ENCODE results near the gene INF2.

The INF2 gene

GRCh38 chr14:104689109-104689880, at the start of gene INF2:
INF2 (plus strand) TSS chr14:104689618; CDS start chr14:104701366, 11,748 bp downstream.
- H3K27me3 Mint-ChIP-seq: no peaks in the 10 kb centered on the region
- H3K4me1 Mint-ChIP-seq: peaks cover 42% of the 10 kb centered on the region
- ATAC-seq (ENCODE audit: low read depth): peak; percentile 79
- H3K9me3 Mint-ChIP-seq: no peaks in the 10 kb centered on the region
- peak within 1 kb of the TSS; percentile 82 for H3K4me3 Mint-ChIP-seq
- DNase-seq (ENCODE audit: low spot score in 2 of 2): peak; percentile 53 to 61
- peak within 1 kb of the TSS; percentile 90 for H3K27ac Mint-ChIP-seq
- H3K36me3 Mint-ChIP-seq: no peaks in the 10 kb centered on the region

DNA sequence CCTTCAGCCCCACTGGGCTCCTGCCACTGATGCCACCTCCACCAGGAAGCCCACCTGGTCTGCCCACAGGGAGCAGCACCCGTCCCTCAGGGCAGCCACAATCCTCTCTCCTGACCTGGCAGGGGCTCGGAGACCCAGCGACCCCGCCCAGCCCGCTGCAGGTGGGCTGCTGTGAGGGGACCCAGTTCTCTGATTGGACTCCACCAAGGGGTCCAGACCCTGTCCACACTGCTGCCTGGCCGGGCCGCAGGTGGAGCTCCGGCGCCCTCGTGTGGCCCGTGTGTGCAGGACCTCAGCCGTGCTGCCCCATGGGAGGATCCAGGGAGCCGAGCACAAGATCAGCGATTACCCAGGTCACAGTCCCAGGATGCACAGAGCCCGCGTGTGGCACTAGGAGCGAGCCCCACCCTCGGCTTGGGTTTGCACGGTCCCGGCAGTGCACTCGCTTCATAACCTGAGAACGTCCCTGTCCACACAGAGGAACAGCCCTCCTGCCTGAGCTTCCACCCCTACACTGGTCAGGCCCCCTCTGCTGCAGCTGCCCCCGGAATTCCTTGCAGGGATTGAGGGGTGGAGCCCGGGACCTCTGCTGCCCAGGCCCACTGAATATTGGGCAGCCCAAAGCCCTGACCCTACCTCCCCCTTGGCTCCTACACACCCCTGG, 49.4 kb upstream of the INF2 start:
- Mint-ChIP-seq H3K9me3 (no peaks in the 10 kb centered on the region), H3K4me3 (no peak overlapping the region), H3K27me3 (peaks cover 4% of the 10 kb centered on the region), H3K36me3 (peaks cover 1% of the 10 kb centered on the region), H3K4me1 (peaks cover 5% of the 10 kb centered on the region), H3K27ac (no peak overlapping the region)
- peak; percentile 56 to 71 for DNase-seq (ENCODE audit: low spot score in 2 of 2)
- peak; percentile 93 for ATAC-seq (ENCODE audit: low read depth)

- H3K27ac Mint-ChIP-seq: no peak overlapping the region
- no peak overlapping the region for H3K4me3 Mint-ChIP-seq
Observed at GRCh38 chr14:104640681-104641080, 48.7 kb upstream of the INF2 start.

DNA sequence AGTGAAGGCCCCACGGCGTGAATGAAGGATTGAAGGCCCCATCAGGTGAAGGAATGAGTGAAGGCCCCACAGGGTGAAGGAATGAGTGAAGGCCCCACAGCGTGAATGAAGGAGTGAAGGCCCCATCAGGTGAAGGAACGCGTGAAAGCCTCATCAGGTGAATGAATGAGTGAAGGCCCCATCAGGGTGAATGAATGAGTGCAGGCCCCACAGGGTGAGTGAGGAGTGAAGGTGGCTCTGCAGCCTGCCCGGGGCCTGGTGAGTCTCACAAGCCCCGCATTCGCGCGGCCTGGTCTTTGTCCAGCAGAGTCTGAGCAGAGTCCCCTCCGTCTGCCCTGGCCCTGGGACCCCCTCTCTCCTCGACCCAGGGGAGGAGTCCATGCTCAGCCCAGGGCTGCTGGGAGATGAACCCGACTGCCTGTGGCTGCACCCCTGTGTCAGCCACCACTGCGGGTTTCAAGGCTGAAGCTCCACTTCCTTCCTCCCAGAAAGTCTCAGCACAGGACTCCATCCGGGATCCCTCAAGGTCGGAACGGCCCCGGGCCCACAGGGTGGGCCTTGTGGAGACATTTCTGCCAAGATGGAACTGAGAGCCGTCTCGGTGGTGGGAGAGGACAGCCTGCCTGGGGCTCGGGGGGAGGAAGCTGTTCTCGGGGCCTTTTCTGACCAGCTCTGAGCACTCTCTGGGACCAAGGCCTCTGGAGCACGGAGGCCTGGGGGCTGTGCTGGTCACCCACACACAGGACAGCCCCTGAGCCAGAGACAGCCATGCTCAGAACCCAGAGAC, 47.5 kb upstream of the INF2 start:
- no peak for ATAC-seq (ENCODE audit: low read depth)
- no peak for DNase-seq (ENCODE audit: low spot score in 2 of 2)
- no peaks in the 10 kb centered on the region for H3K36me3 Mint-ChIP-seq
- no peak overlapping the region for H3K4me3 Mint-ChIP-seq
- H3K27me3 Mint-ChIP-seq: peaks cover 2% of the 10 kb centered on the region
- peaks cover 2% of the 10 kb centered on the region for H3K4me1 Mint-ChIP-seq
- H3K27ac Mint-ChIP-seq: peak overlapping the region; percentile 55
- no peaks in the 10 kb centered on the region for H3K9me3 Mint-ChIP-seq

More at GRCh38 chr14:104640681-104641080, 48.7 kb upstream of the INF2 start:
- peaks cover 5% of the 10 kb centered on the region for H3K4me1 Mint-ChIP-seq
- no peak for DNase-seq (ENCODE audit: low spot score in 2 of 2)
- H3K36me3 Mint-ChIP-seq: peaks cover 1% of the 10 kb centered on the region
- no peak for ATAC-seq (ENCODE audit: low read depth)
- H3K9me3 Mint-ChIP-seq: no peaks in the 10 kb centered on the region
- H3K27me3 Mint-ChIP-seq: peaks cover 4% of the 10 kb centered on the region

- Mint-ChIP-seq H3K4me1 (peaks cover 6% of the 10 kb centered on the region), H3K9me3 (no peaks in the 10 kb centered on the region), H3K27ac (no peak overlapping the region), H3K4me3 (no peak overlapping the region), H3K27me3 (peaks cover 2% of the 10 kb centered on the region), H3K36me3 (no peaks in the 10 kb centered on the region)
- ATAC-seq (ENCODE audit: low read depth): no peak
- no peak for DNase-seq (ENCODE audit: low spot score in 2 of 2)
Observed at GRCh38 chr14:104642540-104642868, 46.9 kb upstream of the INF2 start.

DNA sequence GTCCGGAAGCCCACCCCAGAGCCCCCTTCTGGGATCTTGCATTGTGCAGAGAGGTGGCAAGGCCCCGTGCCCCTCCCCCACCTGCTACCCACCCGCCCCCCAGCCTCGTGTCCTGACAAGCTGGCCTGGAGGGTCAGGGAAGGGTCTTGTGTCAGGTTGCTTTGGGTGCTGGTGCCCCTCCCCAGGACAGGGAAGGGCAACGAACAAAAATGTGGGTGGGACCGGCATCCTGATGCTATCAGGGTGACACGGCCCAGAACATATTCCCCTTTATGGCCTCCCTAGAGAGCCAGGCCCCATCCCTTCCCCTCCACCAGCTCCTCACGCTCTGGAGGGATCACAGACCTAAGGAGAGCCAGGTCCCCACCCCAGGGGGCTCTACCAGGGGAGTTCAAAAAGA, 46.1 kb upstream of the INF2 start:
- DNase-seq (ENCODE audit: low spot score in 2 of 2) (no peak), ATAC-seq (ENCODE audit: low read depth) (no peak)
- Mint-ChIP-seq H3K27ac (no peak overlapping the region), H3K4me1 (peaks cover 9% of the 10 kb centered on the region), H3K9me3 (no peaks in the 10 kb centered on the region), H3K4me3 (no peak overlapping the region), H3K27me3 (peaks cover 2% of the 10 kb centered on the region), H3K36me3 (no peaks in the 10 kb centered on the region)

GRCh38 chr14:104644091-104644635, 45.3 kb upstream of the INF2 start:
- DNase-seq (ENCODE audit: low spot score in 2 of 2): no peak
- no peaks in the 10 kb centered on the region for H3K36me3 Mint-ChIP-seq
- peaks cover 13% of the 10 kb centered on the region for H3K4me1 Mint-ChIP-seq
- no peaks in the 10 kb centered on the region for H3K27me3 Mint-ChIP-seq
- no peak overlapping the region for H3K27ac Mint-ChIP-seq
- no peak overlapping the region for H3K4me3 Mint-ChIP-seq
- no peaks in the 10 kb centered on the region for H3K9me3 Mint-ChIP-seq
- no peak for ATAC-seq (ENCODE audit: low read depth)

GRCh38 chr14:104644656-104645378, 44.6 kb upstream of the INF2 start:
- ATAC-seq (ENCODE audit: low read depth) (no peak), DNase-seq (ENCODE audit: low spot score in 2 of 2) (no peak)
- H3K27me3 Mint-ChIP-seq: no peaks in the 10 kb centered on the region
- peaks cover 15% of the 10 kb centered on the region for H3K4me1 Mint-ChIP-seq
- H3K36me3 Mint-ChIP-seq: no peaks in the 10 kb centered on the region
- no peak overlapping the region for H3K4me3 Mint-ChIP-seq
- H3K27ac Mint-ChIP-seq: no peak overlapping the region
- H3K9me3 Mint-ChIP-seq: no peaks in the 10 kb centered on the region

DNA sequence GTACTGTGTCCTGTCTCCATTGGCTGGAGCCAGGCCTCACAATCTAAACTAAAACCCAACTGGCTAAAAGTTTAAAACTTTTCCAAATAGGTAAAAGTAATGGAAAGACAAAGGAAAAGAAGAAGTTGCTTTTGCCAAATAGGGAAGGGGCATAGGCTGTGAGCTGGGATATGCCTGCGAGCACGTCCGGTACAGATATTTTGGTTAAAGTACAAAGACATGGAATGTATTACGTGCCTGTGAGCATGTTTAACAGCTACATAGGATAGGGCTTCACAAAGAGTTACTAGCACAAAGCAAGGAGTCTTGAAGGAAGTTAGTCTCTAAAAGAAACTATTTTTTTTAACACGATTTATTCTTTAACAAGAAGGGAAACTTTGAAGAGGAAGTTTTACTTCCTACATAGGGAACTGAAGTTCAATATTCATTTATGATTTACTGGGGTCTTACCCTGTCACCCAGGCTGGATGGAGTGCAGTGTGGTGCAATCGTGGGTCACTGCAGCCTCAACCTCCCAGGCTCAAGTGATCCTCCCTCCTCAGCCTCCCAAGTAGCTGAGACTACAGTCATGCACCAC, 41.9 kb upstream of the INF2 start:
- peaks cover 18% of the 10 kb centered on the region for H3K4me1 Mint-ChIP-seq
- H3K4me3 Mint-ChIP-seq: no peak overlapping the region
- H3K27ac Mint-ChIP-seq: peak overlapping the region; percentile 75
- no peak for DNase-seq (ENCODE audit: low spot score in 2 of 2)
- ATAC-seq (ENCODE audit: low read depth): peak; percentile 36
- H3K36me3 Mint-ChIP-seq: no peaks in the 10 kb centered on the region
- no peaks in the 10 kb centered on the region for H3K27me3 Mint-ChIP-seq
- H3K9me3 Mint-ChIP-seq: no peaks in the 10 kb centered on the region

DNA sequence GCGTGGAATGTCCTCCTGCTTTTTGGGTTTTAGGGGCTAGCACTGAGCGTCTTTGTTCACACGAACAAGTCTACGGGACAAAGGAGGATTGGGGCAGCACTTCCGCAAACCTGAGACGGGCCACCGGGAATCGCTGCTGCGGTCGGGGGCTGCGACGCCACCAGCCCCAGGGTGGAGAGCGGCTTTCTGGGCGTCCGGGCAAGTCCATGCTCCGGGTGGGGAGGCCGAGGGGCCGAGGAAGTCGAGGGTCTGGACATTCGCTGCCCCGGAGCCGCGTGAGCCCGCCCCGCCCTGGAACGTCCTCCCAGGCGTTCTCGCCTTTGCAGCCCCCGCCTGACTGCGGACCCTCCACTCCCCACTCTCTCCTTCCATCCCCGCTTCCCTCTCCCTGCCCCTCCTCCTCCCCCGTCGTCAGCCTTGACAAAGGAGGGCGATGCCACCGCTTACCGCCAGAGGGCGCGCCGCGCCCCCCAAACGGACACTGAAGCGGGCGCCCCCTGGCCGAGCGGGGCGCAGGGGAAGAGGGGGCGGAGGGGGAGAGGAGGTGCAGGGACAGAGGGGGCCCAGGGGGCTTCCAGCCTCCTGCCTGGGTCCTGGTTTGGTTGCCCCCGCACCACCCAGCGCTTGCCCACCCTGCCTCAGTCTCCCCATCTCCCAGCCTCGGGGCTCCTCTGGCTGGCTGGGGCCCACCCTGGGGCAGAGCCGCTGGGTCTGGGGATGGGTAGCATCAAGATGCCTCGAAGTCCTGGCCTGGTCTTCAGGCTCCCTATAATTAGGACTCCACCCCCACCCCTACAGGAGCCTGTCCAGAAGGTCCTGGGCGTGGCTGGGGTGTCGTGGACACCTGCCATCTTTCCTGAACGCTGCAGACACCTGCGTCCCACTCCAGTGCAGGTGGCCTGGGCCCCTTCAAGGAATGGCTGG, 39.1 kb upstream of the INF2 start:
- no peaks in the 10 kb centered on the region for H3K36me3 Mint-ChIP-seq
- H3K27ac Mint-ChIP-seq: peak overlapping the region; percentile 87
- ATAC-seq (ENCODE audit: low read depth) (peak; percentile 87), DNase-seq (ENCODE audit: low spot score in 2 of 2) (peak; percentile 85 to 91)
- H3K9me3 Mint-ChIP-seq: peaks cover 1% of the 10 kb centered on the region
- peaks cover 22% of the 10 kb centered on the region for H3K4me1 Mint-ChIP-seq
- H3K4me3 Mint-ChIP-seq: peak overlapping the region; percentile 88
- H3K27me3 Mint-ChIP-seq: no peaks in the 10 kb centered on the region

DNA sequence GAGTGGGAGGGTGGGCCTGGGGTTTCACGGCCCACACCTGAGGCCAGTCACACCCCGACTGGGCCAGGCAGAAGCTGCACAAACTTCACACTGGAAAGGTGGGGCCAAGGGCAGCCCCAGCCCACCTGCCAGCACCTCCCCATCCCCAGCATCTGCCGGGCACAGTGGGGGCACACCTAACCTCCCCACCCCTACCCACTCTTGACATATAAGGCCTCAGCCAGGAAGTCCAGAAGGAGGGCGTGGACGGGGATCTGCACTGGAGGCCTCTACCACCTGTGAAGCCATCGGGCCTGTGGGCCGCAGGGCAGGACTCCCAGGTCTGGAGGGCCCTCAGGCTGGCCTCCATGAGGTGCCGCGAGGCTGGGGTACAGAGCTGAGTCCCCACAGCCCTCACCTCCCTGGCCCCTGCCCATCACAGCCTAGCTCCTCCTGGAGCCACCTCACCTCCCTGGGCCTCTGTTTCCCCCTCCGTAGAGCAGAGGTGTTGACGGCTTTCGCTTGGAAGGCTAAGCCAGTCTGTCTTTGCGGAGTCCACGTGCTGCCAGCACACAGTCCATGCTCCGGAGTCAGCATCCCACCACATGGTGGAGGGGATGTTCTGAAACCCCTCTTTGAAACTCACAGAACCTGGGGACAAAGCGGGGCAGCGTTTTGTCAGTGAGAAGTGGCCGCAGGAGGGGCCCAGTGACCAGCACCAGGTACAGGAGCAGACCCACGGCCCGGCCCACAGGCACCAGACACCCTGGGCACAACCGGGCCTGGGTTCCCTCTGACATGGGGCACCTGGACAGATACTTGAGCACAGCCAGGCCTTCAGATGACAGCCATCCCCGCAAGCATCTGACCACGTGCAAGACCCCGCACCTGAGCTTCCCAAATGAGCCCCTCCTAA, 38.2 kb upstream of the INF2 start:
- Mint-ChIP-seq H3K4me3 (no peak overlapping the region), H3K36me3 (no peaks in the 10 kb centered on the region), H3K4me1 (peaks cover 31% of the 10 kb centered on the region), H3K27ac (no peak overlapping the region), H3K9me3 (peaks cover 1% of the 10 kb centered on the region), H3K27me3 (no peaks in the 10 kb centered on the region)
- DNase-seq (ENCODE audit: low spot score in 2 of 2) (no peak), ATAC-seq (ENCODE audit: low read depth) (no peak)

GRCh38 chr14:104651876-104652260, 37.5 kb upstream of the INF2 start:
- Mint-ChIP-seq H3K36me3 (no peaks in the 10 kb centered on the region), H3K4me1 (peaks cover 37% of the 10 kb centered on the region), H3K27ac (no peak overlapping the region), H3K4me3 (no peak overlapping the region), H3K9me3 (peaks cover 1% of the 10 kb centered on the region), H3K27me3 (no peaks in the 10 kb centered on the region)
- ATAC-seq (ENCODE audit: low read depth): no peak
- DNase-seq (ENCODE audit: low spot score in 2 of 2): no peak

Measured in memory B cell (primary cell).